ENCODE data around the gene RNF217.

RNF217 gene

GRCh38 chr6:124987291-124987690 is 25.1 kb downstream of the RNF217 start:
- no peak overlapping the region for H3K27ac Mint-ChIP-seq
- H3K4me3 Mint-ChIP-seq, result no peak overlapping the region
- H3K4me1 Mint-ChIP-seq (ENCODE audit: low read depth in 2 of 2), result no peaks in the 10 kb centered on the region
- H3K36me3 Mint-ChIP-seq (ENCODE audit: insufficient read depth), result no peaks in the 10 kb centered on the region
- H3K27me3 Mint-ChIP-seq, result no peaks in the 10 kb centered on the region
- peaks cover 0 to 3% of the 10 kb centered on the region in 2 donors for H3K9me3 Mint-ChIP-seq
- DNase-seq (no peak), ATAC-seq (replicated peaks) (no peak)

GRCh38 chr6:124987999-124988591 is 25.9 kb downstream of the RNF217 start:
- no peaks in the 10 kb centered on the region for H3K36me3 Mint-ChIP-seq (ENCODE audit: insufficient read depth)
- peaks cover 0 to 3% of the 10 kb centered on the region in 2 donors for H3K9me3 Mint-ChIP-seq
- no peaks in the 10 kb centered on the region for H3K4me1 Mint-ChIP-seq (ENCODE audit: low read depth in 2 of 2)
- H3K27me3 Mint-ChIP-seq, result no peaks in the 10 kb centered on the region
- no peak for DNase-seq
- no peak overlapping the region for H3K4me3 Mint-ChIP-seq
- ATAC-seq (replicated peaks), result no peak
- H3K27ac Mint-ChIP-seq, result no peak overlapping the region

- no peak for DNase-seq
- no peaks in the 10 kb centered on the region for H3K4me1 Mint-ChIP-seq (ENCODE audit: low read depth in 2 of 2)
- no peaks in the 10 kb centered on the region for H3K36me3 Mint-ChIP-seq (ENCODE audit: insufficient read depth)
- H3K4me3 Mint-ChIP-seq, result no peak overlapping the region
- H3K27me3 Mint-ChIP-seq, result no peaks in the 10 kb centered on the region
- ATAC-seq (replicated peaks), result no peak
- no peak overlapping the region for H3K27ac Mint-ChIP-seq
- peaks cover 0 to 7% of the 10 kb centered on the region in 2 donors for H3K9me3 Mint-ChIP-seq
These were observed 27.1 kb downstream of the RNF217 start for GRCh38 chr6:124989136-124989983.

GRCh38 chr6:124990988-124991387 is 28.8 kb downstream of the RNF217 start:
- no peaks in the 10 kb centered on the region for H3K27me3 Mint-ChIP-seq
- peaks cover 0 to 7% of the 10 kb centered on the region in 2 donors for H3K9me3 Mint-ChIP-seq
- no peaks in the 10 kb centered on the region for H3K36me3 Mint-ChIP-seq (ENCODE audit: insufficient read depth)
- no peak overlapping the region for H3K27ac Mint-ChIP-seq
- no peak for DNase-seq
- ATAC-seq (replicated peaks), result no peak
- H3K4me3 Mint-ChIP-seq, result no peak overlapping the region
- no peaks in the 10 kb centered on the region for H3K4me1 Mint-ChIP-seq (ENCODE audit: low read depth in 2 of 2)

GRCh38 chr6:124991764-124992295 is 29.6 kb downstream of the RNF217 start:
- DNase-seq (no peak), ATAC-seq (replicated peaks) (no peak)
- Mint-ChIP-seq H3K36me3 (ENCODE audit: insufficient read depth) (no peaks in the 10 kb centered on the region), H3K27me3 (no peaks in the 10 kb centered on the region), H3K4me1 (ENCODE audit: low read depth in 2 of 2) (no peaks in the 10 kb centered on the region), H3K9me3 (peaks cover 0 to 7% of the 10 kb centered on the region in 2 donors), H3K27ac (no peak overlapping the region), H3K4me3 (no peak overlapping the region)

- Mint-ChIP-seq H3K27me3 (no peaks in the 10 kb centered on the region), H3K4me3 (no peak overlapping the region), H3K4me1 (ENCODE audit: low read depth in 2 of 2) (no peaks in the 10 kb centered on the region), H3K27ac (no peak overlapping the region), H3K9me3 (peaks cover 0 to 7% of the 10 kb centered on the region in 2 donors), H3K36me3 (ENCODE audit: insufficient read depth) (no peaks in the 10 kb centered on the region)
- ATAC-seq (replicated peaks), result no peak
- no peak for DNase-seq
These were observed 31.1 kb downstream of the RNF217 start for GRCh38 chr6:124993327-124993726.

- Mint-ChIP-seq H3K4me3 (no peak overlapping the region), H3K4me1 (ENCODE audit: low read depth in 2 of 2) (no peaks in the 10 kb centered on the region), H3K9me3 (peaks cover 0 to 7% of the 10 kb centered on the region in 2 donors), H3K36me3 (ENCODE audit: insufficient read depth) (no peaks in the 10 kb centered on the region), H3K27me3 (no peaks in the 10 kb centered on the region), H3K27ac (no peak overlapping the region)
- ATAC-seq (replicated peaks) (no peak), DNase-seq (no peak)
These were observed 32.4 kb downstream of the RNF217 start for GRCh38 chr6:124994648-124995047.

- no peak overlapping the region for H3K27ac Mint-ChIP-seq
- H3K36me3 Mint-ChIP-seq (ENCODE audit: insufficient read depth), result no peaks in the 10 kb centered on the region
- no peaks in the 10 kb centered on the region for H3K27me3 Mint-ChIP-seq
- H3K4me3 Mint-ChIP-seq, result no peak overlapping the region
- DNase-seq, result no peak
- peaks cover 0 to 7% of the 10 kb centered on the region in 2 donors for H3K9me3 Mint-ChIP-seq
- no peaks in the 10 kb centered on the region for H3K4me1 Mint-ChIP-seq (ENCODE audit: low read depth in 2 of 2)
- no peak for ATAC-seq (replicated peaks)
These were observed 32.9 kb downstream of the RNF217 start for GRCh38 chr6:124995131-124995530.

GRCh38 chr6:124995645-124996325 is 33.5 kb downstream of the RNF217 start:
- Mint-ChIP-seq H3K36me3 (ENCODE audit: insufficient read depth) (no peaks in the 10 kb centered on the region), H3K27ac (no peak overlapping the region)

GRCh38 chr6:124996411-124996810 is 34.2 kb downstream of the RNF217 start:
- no peaks in the 10 kb centered on the region for H3K27me3 Mint-ChIP-seq
- no peak overlapping the region for H3K27ac Mint-ChIP-seq
- no peak overlapping the region for H3K4me3 Mint-ChIP-seq
- ATAC-seq (replicated peaks) (no peak), DNase-seq (no peak)
- no peaks in the 10 kb centered on the region for H3K36me3 Mint-ChIP-seq (ENCODE audit: insufficient read depth)
- H3K4me1 Mint-ChIP-seq (ENCODE audit: low read depth in 2 of 2), result no peaks in the 10 kb centered on the region
- peaks cover 0 to 4% of the 10 kb centered on the region in 2 donors for H3K9me3 Mint-ChIP-seq

More at GRCh38 chr6:124995645-124996325, 33.5 kb downstream of the RNF217 start:
- DNase-seq, result no peak
- Mint-ChIP-seq H3K4me1 (ENCODE audit: low read depth in 2 of 2) (no peaks in the 10 kb centered on the region), H3K4me3 (no peak overlapping the region), H3K27me3 (no peaks in the 10 kb centered on the region), H3K9me3 (peaks cover 0 to 7% of the 10 kb centered on the region in 2 donors)
- ATAC-seq (replicated peaks), result no peak

- Mint-ChIP-seq H3K9me3 (peaks cover 0 to 4% of the 10 kb centered on the region in 2 donors), H3K4me1 (ENCODE audit: low read depth in 2 of 2) (no peaks in the 10 kb centered on the region), H3K4me3 (no peak overlapping the region), H3K36me3 (ENCODE audit: insufficient read depth) (no peaks in the 10 kb centered on the region), H3K27me3 (peaks cover 0 to 1% of the 10 kb centered on the region in 2 donors), H3K27ac (no peak overlapping the region)
- DNase-seq (no peak), ATAC-seq (replicated peaks) (no peak)
These were observed 35.1 kb downstream of the RNF217 start for GRCh38 chr6:124997196-124997875.

- Mint-ChIP-seq H3K27me3 (peaks cover 0 to 8% of the 10 kb centered on the region in 2 donors), H3K27ac (no peak overlapping the region), H3K9me3 (peaks cover 0 to 3% of the 10 kb centered on the region in 2 donors), H3K4me3 (no peak overlapping the region), H3K4me1 (ENCODE audit: low read depth in 2 of 2) (peaks cover 0 to 1% of the 10 kb centered on the region in 2 donors), H3K36me3 (ENCODE audit: insufficient read depth) (no peaks in the 10 kb centered on the region)
- no peak for ATAC-seq (replicated peaks)
- DNase-seq, result no peak
These were observed 37.0 kb downstream of the RNF217 start for GRCh38 chr6:124999105-124999764.

All from effector memory CD8-positive, alpha-beta T cell (primary cell).